Measurements from ENCODE around the gene MINDY3.
"Not testable (repeated sequence)": the region's sequence is repeated elsewhere in the genome, so short reads cannot be mapped to it uniquely, and the experiment has no call there.

The MINDY3 gene

GRCh38 chr10:15764892-15765454 lies 95.3 kb downstream of the MINDY3 start:
- DNase-seq, result no peak

DNA sequence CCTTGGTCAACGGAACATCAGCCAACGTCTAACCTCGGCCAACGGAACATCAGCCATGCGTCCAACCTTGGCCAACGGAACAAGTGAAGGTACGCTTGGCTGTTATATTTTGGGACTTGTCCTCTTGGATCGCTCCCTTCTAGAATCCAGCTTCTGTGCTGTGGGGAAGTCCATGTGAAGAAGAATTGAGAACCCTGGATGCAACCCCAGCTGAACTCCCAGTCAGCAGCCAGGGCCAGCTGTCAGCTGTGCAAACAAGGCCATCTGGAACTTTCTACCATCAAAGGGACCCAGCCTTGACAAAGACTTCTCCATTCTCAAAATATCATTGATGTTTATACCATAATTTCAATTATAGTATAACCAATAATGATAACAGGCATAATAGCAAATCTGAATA lies 97.3 kb downstream of the MINDY3 start:
- no peak for DNase-seq

- DNase-seq, result not testable (repeated sequence)
Measured at GRCh38 chr10:15762239-15762638, 98.1 kb downstream of the MINDY3 start.

DNA sequence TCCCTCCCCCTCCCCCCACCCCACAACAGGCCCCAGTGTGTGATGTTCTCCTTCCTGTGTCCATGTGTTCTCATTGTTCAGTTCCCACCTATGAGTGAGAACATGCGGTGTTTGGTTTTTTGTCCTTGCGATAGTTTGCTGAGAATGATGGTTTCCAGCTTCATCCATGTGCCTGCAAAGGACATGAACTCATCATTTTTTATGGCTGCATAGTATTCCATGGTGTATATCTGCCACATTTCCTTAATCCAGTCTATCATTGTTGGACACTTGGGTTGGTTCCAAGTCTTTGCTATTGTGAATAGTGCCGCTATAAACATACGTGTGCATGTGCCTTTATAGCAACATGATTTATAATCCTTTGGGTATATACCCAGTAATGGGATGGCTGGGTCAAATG lies 99.1 kb downstream of the MINDY3 start:
- DNase-seq, result not testable (repeated sequence)

GRCh38 chr10:15760681-15761080 lies 99.6 kb downstream of the MINDY3 start:
- no peak for DNase-seq

DNA sequence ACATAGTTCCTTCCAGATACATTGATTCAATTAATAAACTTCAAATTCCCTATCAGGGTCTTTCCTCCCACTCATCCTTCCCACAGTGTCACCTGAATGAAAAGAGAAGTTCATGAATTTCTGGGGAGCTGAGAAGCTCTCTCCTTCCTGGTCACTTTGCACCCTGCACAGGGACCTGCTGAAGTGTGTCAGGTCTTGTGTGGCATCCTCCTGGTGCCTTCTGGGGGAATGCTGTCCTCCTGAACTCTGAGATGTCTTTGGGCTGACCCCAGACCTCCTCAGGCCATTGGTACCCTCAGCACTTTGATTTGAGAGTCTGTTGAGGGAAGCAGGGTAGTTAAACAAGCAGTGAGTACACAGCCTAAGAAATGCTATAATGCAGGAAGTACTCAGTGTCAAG lies 101.0 kb downstream of the MINDY3 start:
- DNase-seq, result no peak

GRCh38 chr10:15758618-15759017 lies 101.7 kb downstream of the MINDY3 start:
- DNase-seq, result no peak

DNA sequence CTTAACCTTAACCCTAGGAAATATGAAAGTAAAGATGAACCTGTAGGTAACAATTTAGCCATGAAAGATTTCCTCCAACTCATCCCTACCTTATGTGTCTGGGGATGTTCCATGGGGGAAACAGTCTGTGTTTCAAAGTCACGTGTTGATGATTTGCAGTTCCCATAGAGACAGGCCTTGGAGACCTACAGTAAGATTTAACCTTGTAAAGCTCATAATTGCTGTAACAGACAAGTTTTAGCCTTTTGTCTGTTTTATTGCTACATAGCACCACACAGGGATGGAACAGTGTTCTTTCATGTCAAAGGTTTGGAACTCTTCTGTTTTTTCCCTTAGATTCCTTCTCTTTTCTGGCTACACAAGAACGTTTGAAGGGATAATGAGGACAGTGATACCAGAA lies 105.4 kb downstream of the MINDY3 start:
- no peak for DNase-seq

DNA sequence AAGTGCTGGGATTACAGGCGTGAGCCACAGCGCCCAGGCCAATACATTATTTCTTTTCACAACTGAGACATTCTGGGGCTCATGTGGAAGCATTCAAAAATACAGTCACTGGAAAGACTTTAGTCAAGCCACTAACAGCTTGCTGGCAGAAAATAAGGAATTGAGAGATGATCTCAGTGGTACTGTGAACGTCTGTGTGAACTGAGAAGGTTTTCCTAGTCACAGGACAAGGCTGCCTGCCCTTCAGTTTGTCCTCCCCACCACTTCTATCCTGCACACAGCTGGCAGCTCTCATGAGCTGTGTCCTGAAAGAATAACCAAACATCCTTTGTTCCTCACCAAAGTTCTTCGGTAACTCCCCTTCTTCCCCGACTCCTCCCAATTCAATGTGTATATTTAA lies 109.3 kb downstream of the MINDY3 start:
- no peak for DNase-seq

DNA sequence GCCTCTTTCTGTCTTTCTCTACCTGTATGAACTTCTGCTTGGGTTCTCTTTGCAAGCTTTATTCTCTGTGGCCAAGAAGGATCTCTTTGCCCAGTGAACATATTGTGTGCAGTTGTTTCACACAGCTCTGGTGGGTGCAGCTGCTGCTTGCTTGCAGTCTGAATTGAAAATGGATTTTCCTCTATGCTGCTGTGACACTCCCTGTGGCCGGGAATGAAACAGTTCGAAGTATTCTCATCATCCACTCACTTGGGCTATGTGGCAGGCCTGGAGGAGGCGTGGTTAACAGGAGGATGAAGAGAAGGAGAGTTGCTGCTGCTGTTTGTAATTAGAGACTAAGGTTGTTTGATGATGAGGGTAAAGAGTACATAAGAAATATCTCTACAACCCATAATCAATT lies 112.2 kb downstream of the MINDY3 start:
- DNase-seq, result no peak

DNA sequence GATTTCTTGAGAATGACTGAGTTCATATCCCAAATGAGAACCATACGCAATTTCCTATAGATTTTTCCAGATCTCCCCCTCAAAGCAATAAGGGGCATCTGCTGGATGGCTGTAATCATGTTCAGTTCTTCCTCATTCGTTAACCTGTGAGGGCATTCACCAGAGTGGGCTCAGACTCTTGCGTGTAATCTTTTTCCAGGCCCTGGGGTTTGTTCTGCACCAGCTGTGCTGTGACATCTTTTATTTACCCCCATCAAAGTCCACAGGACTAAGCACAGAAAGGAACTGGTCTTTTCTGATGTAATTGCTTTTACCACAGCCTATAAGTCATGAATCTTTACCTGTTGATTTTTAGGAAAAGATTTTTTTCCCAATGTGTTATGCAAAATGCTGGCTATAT lies 112.7 kb downstream of the MINDY3 start:
- DNase-seq, result no peak

GRCh38 chr10:15745751-15746150 lies 114.6 kb downstream of the MINDY3 start:
- DNase-seq, result no peak

- DNase-seq, result peak; percentile 68
Measured at GRCh38 chr10:15744217-15744865, 116.0 kb downstream of the MINDY3 start.

GRCh38 chr10:15743443-15743842 lies 116.9 kb downstream of the MINDY3 start:
- DNase-seq, result no peak

GRCh38 chr10:15742836-15743235 lies 117.5 kb downstream of the MINDY3 start:
- no peak for DNase-seq

DNA sequence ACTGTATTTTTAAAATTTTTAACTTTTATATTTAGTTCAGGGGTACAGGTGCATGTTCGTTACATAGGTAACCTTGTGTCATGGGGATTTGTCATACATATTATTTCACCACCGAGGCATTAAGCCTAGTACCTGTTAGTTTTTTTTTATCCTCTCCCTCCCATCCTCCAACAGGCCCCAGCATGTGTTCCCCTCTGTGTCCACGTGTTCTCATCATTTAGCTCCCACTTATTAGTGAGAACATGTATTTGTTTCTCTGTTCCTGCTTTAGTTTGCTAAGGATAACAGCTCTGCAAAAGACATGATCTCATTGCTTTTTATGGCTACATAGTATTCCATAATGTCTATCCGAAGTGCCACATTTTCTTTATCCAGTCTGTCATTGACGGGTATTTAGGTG lies 118.2 kb downstream of the MINDY3 start:
- no peak for DNase-seq

DNA sequence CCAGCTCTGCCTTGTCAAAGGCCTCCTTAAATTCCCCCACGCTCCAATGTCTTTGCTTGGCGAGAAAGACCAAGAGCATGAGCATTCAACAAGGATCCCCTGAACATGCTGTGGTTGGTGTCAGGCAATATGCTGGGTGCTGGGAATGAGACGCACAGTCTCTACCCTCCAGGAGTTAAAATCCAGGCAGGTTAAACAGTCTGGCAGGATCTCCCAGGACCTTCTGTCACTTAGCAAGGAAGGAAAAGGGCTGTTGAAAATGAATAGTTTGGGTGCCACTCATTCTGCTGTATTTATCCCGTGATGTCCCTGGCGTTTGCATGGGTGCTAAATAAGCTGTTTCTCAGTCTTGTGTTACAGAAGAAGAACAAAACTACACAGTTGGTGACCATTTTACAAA lies 118.7 kb downstream of the MINDY3 start:
- DNase-seq, result no peak

DNA sequence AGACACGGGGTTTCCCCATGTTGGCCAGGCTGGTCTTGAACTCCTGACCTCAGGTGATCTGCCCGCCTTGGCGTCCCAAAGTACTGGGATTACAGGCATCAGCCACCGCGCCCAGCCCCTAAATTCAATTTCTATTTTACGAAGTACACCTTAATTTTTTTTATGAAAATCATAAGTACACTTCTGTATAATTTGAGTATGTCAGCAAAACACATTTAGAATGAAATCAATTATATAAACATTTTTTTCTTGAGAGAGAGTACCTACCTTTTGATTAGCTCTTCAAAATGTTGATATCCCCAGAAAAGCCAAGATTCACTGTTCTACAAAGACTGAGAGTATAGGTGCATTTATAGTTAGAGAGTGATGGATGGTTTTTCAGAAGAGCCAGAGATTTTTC lies 120.0 kb downstream of the MINDY3 start:
- no peak for DNase-seq

DNA sequence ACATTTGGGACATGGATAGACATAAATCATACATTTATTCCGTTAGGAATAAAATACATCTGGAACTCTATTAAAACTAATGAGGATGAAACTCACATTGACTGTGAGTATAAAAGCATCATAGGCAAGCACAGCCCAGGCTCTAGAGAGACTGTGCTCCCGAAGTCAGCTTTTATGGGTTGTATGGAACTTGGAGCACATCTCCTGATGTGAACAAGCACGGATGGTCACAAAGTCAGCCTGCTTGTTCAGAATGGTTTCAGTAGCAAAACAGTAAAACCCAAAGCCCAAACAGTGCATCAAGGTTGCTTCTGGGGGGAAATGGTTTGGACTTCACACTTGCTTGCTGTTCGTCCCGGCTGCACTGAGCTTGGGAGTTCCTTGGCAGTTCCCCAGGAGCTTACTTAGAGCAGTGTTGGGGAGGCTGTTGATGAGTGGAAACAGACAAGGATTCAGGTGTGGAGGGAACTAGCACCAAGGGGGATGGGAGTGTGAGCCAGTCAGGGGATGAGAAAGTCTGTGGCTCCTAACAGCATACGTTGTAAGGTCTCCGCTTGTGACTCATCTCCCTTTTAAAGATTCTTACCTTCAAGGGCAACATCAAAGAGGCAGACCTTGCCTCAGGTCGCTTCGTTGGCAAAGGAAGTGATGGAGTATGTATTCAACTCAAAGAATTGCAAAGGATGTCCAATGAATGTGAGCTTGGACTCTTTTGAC lies 120.9 kb downstream of the MINDY3 start:
- no peak for DNase-seq

DNA sequence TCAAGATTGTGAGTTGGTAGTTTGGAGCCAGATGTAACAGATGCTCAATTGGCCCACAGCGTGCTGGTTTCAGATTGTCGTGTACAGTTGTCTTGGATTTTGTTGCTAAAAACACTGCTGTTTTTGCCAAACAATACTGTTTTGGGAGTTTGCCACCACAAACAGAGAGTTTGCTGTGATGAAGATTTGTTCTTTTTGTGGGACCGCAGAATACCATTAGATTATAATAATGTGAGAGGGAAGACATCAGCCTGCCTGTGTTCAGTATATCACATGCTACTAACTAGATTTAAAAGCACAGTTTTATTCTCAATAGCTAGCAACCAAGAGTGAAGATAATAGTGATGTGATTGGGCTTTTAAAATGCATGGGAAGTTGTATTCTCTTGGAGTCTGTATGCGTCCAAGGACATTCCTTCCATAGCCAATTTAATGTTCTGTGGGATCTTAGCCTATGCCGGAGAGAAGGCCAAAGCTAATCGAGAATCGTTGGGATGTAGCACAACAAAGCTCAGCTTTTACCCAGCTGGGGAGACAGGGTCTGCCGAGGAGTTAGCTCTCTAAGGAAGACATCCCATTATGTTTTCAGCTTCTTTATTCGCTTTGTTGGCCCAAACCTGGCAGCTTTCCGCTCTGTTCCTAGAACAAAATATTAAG lies 121.9 kb downstream of the MINDY3 start:
- DNase-seq, result no peak

GRCh38 chr10:15737656-15738055 lies 122.7 kb downstream of the MINDY3 start:
- no peak for DNase-seq

- DNase-seq, result no peak
Measured at GRCh38 chr10:15735763-15736162, 124.5 kb downstream of the MINDY3 start.

DNA sequence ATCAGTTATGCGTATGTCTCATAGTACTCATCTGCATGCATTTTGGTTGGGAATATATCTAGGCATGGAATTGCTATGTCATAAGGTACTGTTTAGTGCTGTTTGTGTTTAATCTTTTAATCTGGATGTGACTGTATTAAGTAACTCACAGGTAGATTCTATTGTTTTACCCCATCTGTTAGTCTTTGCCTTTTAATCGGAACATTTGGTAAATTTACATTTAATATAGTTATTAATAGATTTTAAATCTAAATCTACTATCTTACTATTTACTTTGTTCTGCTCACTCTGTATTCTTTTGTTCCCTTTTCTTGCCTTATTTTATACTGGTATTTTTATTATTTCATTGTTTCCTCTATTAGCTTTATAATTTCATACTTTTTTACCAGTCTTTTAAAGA lies 130.0 kb downstream of the MINDY3 start:
- DNase-seq, result no peak

- no peak for DNase-seq
Measured at GRCh38 chr10:15729890-15730289, 130.4 kb downstream of the MINDY3 start.

Data from activated effector memory CD4-positive, alpha-beta T cell treated with anti-CD3 and anti-CD28 coated beads, Interleukin-2, amount 50 U/mL, for 16 hours (primary cell).